ENCODE data around the gene HACD3. TPM values are rescaled to one million over a fixed set of nuclear protein-coding genes. Genes with fewer than 3 reads are reported as not detected.

HACD3 gene
- polyA plus RNA-seq, 1 donor (not counting 4 experiments of a cell fraction or from before 2014, with no cell fraction given), result 78.8 TPM

GRCh38 chr15:65512189-65512588 is 18.1 kb upstream of the HACD3 start:
- no peak overlapping the region for H3K4me3 ChIP-seq (ENCODE audit: control insufficient read depth in 2 of 3, extremely low read depth in 1 of 3, insufficient read depth in 2 of 3, low read depth in 1 of 3, low read length in 3 of 3)
- H3K9ac ChIP-seq (ENCODE audit: control insufficient read depth, extremely low read depth, insufficient read depth, low read length), result no peak overlapping the region
- H2AFZ ChIP-seq (ENCODE audit: control insufficient read depth, low read length), result no peak overlapping the region
- TF ChIP-seq EZH2 (IDR thresholded peaks at IDR 0.05; ENCODE audit: low read length) (no peak), CTCF (optimal IDR thresholded peaks at IDR 0.05 in 1 of 3, IDR thresholded peaks at IDR 0.05 in 1 of 3, conservative IDR thresholded peaks at IDR 0.05 in 1 of 3; ENCODE audit: extremely low read depth in 1 of 3, insufficient read depth in 2 of 3, low read length in 3 of 3) (no peak)
- H3K36me3 ChIP-seq (ENCODE audit: control insufficient read depth in 2 of 2, extremely low read depth in 1 of 2, insufficient read depth in 2 of 2, low read length in 2 of 2), result peaks cover 3 to 5% of the 10 kb centered on the region in 2 experiments
- no peaks in the 10 kb centered on the region for H3K9me3 ChIP-seq (ENCODE audit: control insufficient read depth, low read depth, low read length)
- H3K4me1 ChIP-seq (ENCODE audit: control insufficient read depth, extremely low read depth, insufficient read depth, low read length), result peaks cover 5% of the 10 kb centered on the region
- no peaks in the 10 kb centered on the region for H3K9me1 ChIP-seq (ENCODE audit: control insufficient read depth, extremely low read depth, insufficient read depth, low read length)
- H3K27me3 ChIP-seq (ENCODE audit: control insufficient read depth, extremely low read depth, insufficient read depth, low read length), result no peaks in the 10 kb centered on the region
- no peak overlapping the region for H3K4me2 ChIP-seq (ENCODE audit: control insufficient read depth, extremely low read depth, insufficient read depth, low read depth, low read length)
- H4K20me1 ChIP-seq (ENCODE audit: control insufficient read depth, extremely low read depth, insufficient read depth, low read length), result no peaks in the 10 kb centered on the region
- dilution Hi-C loops (cut with MboI; ENCODE audit: extremely low pct_ligation_motif_present, low sequenced_read_pairs), result no loop called here
- H3K79me2 ChIP-seq (ENCODE audit: control insufficient read depth, insufficient read depth, low read length), result peaks cover 30% of the 10 kb centered on the region
- FAIRE-seq (no peak), DNase-seq (ENCODE audit: low read depth, low spot score) (no peak)
- no peak overlapping the region for H3K27ac ChIP-seq (ENCODE audit: control insufficient read depth, insufficient read depth, low read length)

GRCh38 chr15:65512807-65513416 is 17.4 kb upstream of the HACD3 start:
- peaks cover 8% of the 10 kb centered on the region for H3K4me1 ChIP-seq (ENCODE audit: control insufficient read depth, extremely low read depth, insufficient read depth, low read length)
- H3K9me3 ChIP-seq (ENCODE audit: control insufficient read depth, low read depth, low read length), result no peaks in the 10 kb centered on the region
- no peak overlapping the region for H3K9ac ChIP-seq (ENCODE audit: control insufficient read depth, extremely low read depth, insufficient read depth, low read length)
- no peak overlapping the region for H2AFZ ChIP-seq (ENCODE audit: control insufficient read depth, low read length)
- peaks cover 33% of the 10 kb centered on the region for H3K79me2 ChIP-seq (ENCODE audit: control insufficient read depth, insufficient read depth, low read length)
- DNase-seq (ENCODE audit: low read depth, low spot score), result no peak
- no peaks in the 10 kb centered on the region for H3K27me3 ChIP-seq (ENCODE audit: control insufficient read depth, extremely low read depth, insufficient read depth, low read length)
- H3K36me3 ChIP-seq (ENCODE audit: control insufficient read depth in 2 of 2, extremely low read depth in 1 of 2, insufficient read depth in 2 of 2, low read length in 2 of 2), result peaks cover 3 to 5% of the 10 kb centered on the region in 2 experiments
- no peak overlapping the region for H3K27ac ChIP-seq (ENCODE audit: control insufficient read depth, insufficient read depth, low read length)
- FAIRE-seq, result no peak
- no peak for TF ChIP-seq EZH2 (IDR thresholded peaks at IDR 0.05; ENCODE audit: low read length)
- no peak for TF ChIP-seq CTCF (optimal IDR thresholded peaks at IDR 0.05 in 1 of 3, IDR thresholded peaks at IDR 0.05 in 1 of 3, conservative IDR thresholded peaks at IDR 0.05 in 1 of 3; ENCODE audit: extremely low read depth in 1 of 3, insufficient read depth in 2 of 3, low read length in 3 of 3)
- H3K9me1 ChIP-seq (ENCODE audit: control insufficient read depth, extremely low read depth, insufficient read depth, low read length), result no peaks in the 10 kb centered on the region
- H3K4me2 ChIP-seq (ENCODE audit: control insufficient read depth, extremely low read depth, insufficient read depth, low read depth, low read length), result no peak overlapping the region
- dilution Hi-C loops (cut with MboI; ENCODE audit: extremely low pct_ligation_motif_present, low sequenced_read_pairs), result no loop called here
- H4K20me1 ChIP-seq (ENCODE audit: control insufficient read depth, extremely low read depth, insufficient read depth, low read length), result no peaks in the 10 kb centered on the region
- no peak overlapping the region for H3K4me3 ChIP-seq (ENCODE audit: control insufficient read depth in 2 of 3, extremely low read depth in 1 of 3, insufficient read depth in 2 of 3, low read depth in 1 of 3, low read length in 3 of 3)

All from keratinocyte (primary cell).